A549 (cell line): Measurements from ENCODE around the gene ROBO3. TPM values are rescaled to one million over a fixed set of nuclear protein-coding genes. Genes with fewer than 3 reads are reported as not detected.
A peak's percentile ranks its signal among the peaks of the same experiment; 100 is the strongest.

Experiments used
- ATAC-seq, 2 experiments: fragments of 200-7000 bp in 1 of 2; fragments of >200 bp in 1 of 2; cut with Nextera tagmentation in 1 of 2; cut with Tn5 transposase in 1 of 2; 3 replicates each; pipeline versions ENCODE4 v1.8.0 to v1.9.1; 2018 to 2020; ENCODE audit warnings: mild to moderate bottlenecking in 1 of 2, moderate library complexity in 1 of 2
- CTCF ChIA-PET: fragments of 300-600 bp; sonication (Branson Sonifier 250); formaldehyde crosslinking; extraction: SDS; loops from one replicate; lab custom pipeline; 2021; ENCODE audit warnings: antibody characterized with exemption, inconsistent platforms; lab: Yijun Ruan, JAX
- POLR2A ChIA-PET: fragments of 350-600 bp; formaldehyde crosslinking; extraction: SDS; loops from one replicate; lab custom pipeline; 2021; ENCODE audit warnings: antibody characterized with exemption, inconsistent platforms; lab: Yijun Ruan, JAX
- DNase-seq, 2 experiments: peaks; one replicate each; pipeline versions ENCODE4 v3.0.0 to v3.0.0-alpha.2; 2011 to 2016; ENCODE audit warnings: low read depth in 1 of 2, low spot score in 1 of 2
- FAIRE-seq: peaks from 2 replicates; lab custom pipeline; 2011; peaks lifted over from hg19 to GRCh38; lab: Jason Lieb, UNC
- H3K27ac ChIP-seq, 2 experiments: fragments of >200 bp; sonication (Bioruptor Twin); formaldehyde crosslinking; 3 replicates each; pipeline ENCODE4 v1.5.1; 2016 to 2017
- H3K4me1 ChIP-seq: fragments of >200 bp; sonication (Bioruptor Twin); formaldehyde crosslinking; 3 replicates; pipeline ENCODE4 v1.6.1; 2016
- H3K4me2 ChIP-seq: fragments of >200 bp; sonication (Bioruptor Twin); formaldehyde crosslinking; 3 replicates; pipeline ENCODE4 v1.6.1; 2016
- H3K4me3 ChIP-seq: fragments of >200 bp; sonication (Bioruptor Twin); formaldehyde crosslinking; 3 replicates; pipeline ENCODE4 v1.5.1; 2016
- H3K9me3 ChIP-seq: fragments of >200 bp; sonication (Bioruptor Twin); formaldehyde crosslinking; 3 replicates; pipeline ENCODE4 v1.6.1; 2016
- BHLHE40 ChIP-seq: IDR thresholded peaks from 2 replicates; pipeline ENCODE4 v1.6.1; 2012; ENCODE audit warnings: low read depth, low read length, inconsistent platforms
- CBX8 ChIP-seq: fragments of 200-600 bp; sonication (generic); IDR thresholded peaks from 2 replicates; pipeline ENCODE4 v1.6.1; 2016
- CHD2 ChIP-seq: fragments of 150-350 bp; IDR thresholded peaks from 2 replicates; pipeline ENCODE4 v1.6.1; 2014; ENCODE audit warnings: low read length; ENCODE audit not compliant: partially characterized antibody
- CHD4 ChIP-seq: fragments of 200-600 bp; sonication (generic); IDR thresholded peaks from 2 replicates; pipeline ENCODE4 v1.6.1; 2016; ENCODE audit warnings: antibody characterized with exemption, mild to moderate bottlenecking, borderline replicate concordance
- EHF ChIP-seq: fragments of 250-450 bp; sonication (Bioruptor Pico); IDR thresholded peaks from 2 replicates; pipeline ENCODE4 v1.5.0; 2020; ENCODE audit warnings: mild to moderate bottlenecking
- FOSB ChIP-seq: fragments of 250-450 bp; sonication (Bioruptor Pico); IDR thresholded peaks from 2 replicates; pipeline ENCODE4 v1.5.0; 2020; ENCODE audit warnings: mild to moderate bottlenecking, moderate library complexity
- GATA3 ChIP-seq: IDR thresholded peaks from 2 replicates; pipeline ENCODE4 v1.6.1; 2012; ENCODE audit warnings: borderline replicate concordance
- HOXA7 ChIP-seq: fragments of 250-450 bp; sonication (Bioruptor Pico); IDR thresholded peaks from 2 replicates; pipeline ENCODE4 v1.5.0; 2020; ENCODE audit warnings: mild to moderate bottlenecking, moderate library complexity
- JUN ChIP-seq, 2 experiments: fragments of >200 bp; sonication (Bioruptor Twin); formaldehyde crosslinking; IDR thresholded peaks; 2 replicates in 1 of 2; 3 replicates in 1 of 2; pipeline ENCODE4 v1.6.1; 2016 to 2017
- KDM1A ChIP-seq: fragments of 200-600 bp; sonication (generic); IDR thresholded peaks from 2 replicates; pipeline ENCODE4 v1.6.1; 2016; ENCODE audit warnings: low read depth, mild to moderate bottlenecking
- POLR2A ChIP-seq: IDR thresholded peaks from 2 replicates; pipeline ENCODE4 v1.6.1; 2012; ENCODE audit warnings: mild to moderate bottlenecking, low read length
- RNF2 ChIP-seq: fragments of 200-600 bp; sonication (generic); IDR thresholded peaks from 2 replicates; pipeline ENCODE4 v1.6.1; 2016; ENCODE audit warnings: low read depth, mild to moderate bottlenecking, antibody characterized with exemption, moderate library complexity, borderline replicate concordance
- TFCP2L1 ChIP-seq: fragments of 250-450 bp; sonication (Bioruptor Pico); IDR thresholded peaks from 2 replicates; pipeline ENCODE4 v1.5.0; 2021; ENCODE audit warnings: mild to moderate bottlenecking
- USF2 ChIP-seq: fragments of 450-650 bp; IDR thresholded peaks from 2 replicates; pipeline ENCODE4 v1.6.1; 2014; ENCODE audit warnings: antibody characterized with exemption
- ZFP36 ChIP-seq: fragments of 450-650 bp; IDR thresholded peaks from 2 replicates; pipeline ENCODE4 v1.6.1; 2014; ENCODE audit warnings: borderline replicate concordance; ENCODE audit not compliant: partially characterized antibody
- WGBS: methylation state at CpG from one replicate; pipeline ENCODE4 v1.1.6; 2017; ENCODE audit errors: missing lambda C conversion rate; 5-methylcytosine and 5-hydroxymethylcytosine counted together
- polyA plus RNA-seq, 4 experiments: library from polyadenylated mRNA; depleted of rRNA in 3 of 4; stranded (reverse); fragments of >200 nt; fragmentation: RNase III in 1 of 4; extraction: RNeasy Plus Mini Kit Qiagen cat#74134 plus additional on column Dnase treatment in 1 of 4; gene quantifications; 2 replicates in 3 of 4; 3 replicates in 1 of 4; pipeline ENCODE4 v1.2.3, GENCODE V29; 2011 to 2017
- TF ChIP-seq, protein P1 (sequence below): fragments of 200-600 bp; sonication (generic); IDR thresholded peaks from 2 replicates; pipeline ENCODE4 v1.6.1; 2016; ENCODE audit warnings: antibody characterized with exemption, mild to moderate bottlenecking, moderate library complexity
- TF ChIP-seq, protein P2 (sequence below): IDR thresholded peaks from 2 replicates; pipeline ENCODE4 v1.6.1; 2012
- TF ChIP-seq, protein P3 (sequence below): fragments of >200 bp; sonication (Bioruptor Twin); formaldehyde crosslinking; IDR thresholded peaks from 3 replicates; pipeline ENCODE4 v1.5.1; 2016

The ROBO3 gene
- polyA plus RNA-seq, 2 of the 4 experiments (the other 2 are of a cell fraction) = 2.1 to 2.8 TPM

GRCh38 chr11:124874571-124875255 is 9.5 kb downstream of the ROBO3 start:
- no peak for DNase-seq
- H3K9me3 ChIP-seq = no peaks in the 10 kb centered on the region
- TF ChIP-seq POLR2A (no peak), KDM1A (no peak), TFCP2L1 (CRISPR knock-in tag) (no peak), CHD2 (no peak), CHD4 (no peak), BHLHE40 (no peak), RNF2 (no peak)
- TF ChIP-seq, protein P1, sequence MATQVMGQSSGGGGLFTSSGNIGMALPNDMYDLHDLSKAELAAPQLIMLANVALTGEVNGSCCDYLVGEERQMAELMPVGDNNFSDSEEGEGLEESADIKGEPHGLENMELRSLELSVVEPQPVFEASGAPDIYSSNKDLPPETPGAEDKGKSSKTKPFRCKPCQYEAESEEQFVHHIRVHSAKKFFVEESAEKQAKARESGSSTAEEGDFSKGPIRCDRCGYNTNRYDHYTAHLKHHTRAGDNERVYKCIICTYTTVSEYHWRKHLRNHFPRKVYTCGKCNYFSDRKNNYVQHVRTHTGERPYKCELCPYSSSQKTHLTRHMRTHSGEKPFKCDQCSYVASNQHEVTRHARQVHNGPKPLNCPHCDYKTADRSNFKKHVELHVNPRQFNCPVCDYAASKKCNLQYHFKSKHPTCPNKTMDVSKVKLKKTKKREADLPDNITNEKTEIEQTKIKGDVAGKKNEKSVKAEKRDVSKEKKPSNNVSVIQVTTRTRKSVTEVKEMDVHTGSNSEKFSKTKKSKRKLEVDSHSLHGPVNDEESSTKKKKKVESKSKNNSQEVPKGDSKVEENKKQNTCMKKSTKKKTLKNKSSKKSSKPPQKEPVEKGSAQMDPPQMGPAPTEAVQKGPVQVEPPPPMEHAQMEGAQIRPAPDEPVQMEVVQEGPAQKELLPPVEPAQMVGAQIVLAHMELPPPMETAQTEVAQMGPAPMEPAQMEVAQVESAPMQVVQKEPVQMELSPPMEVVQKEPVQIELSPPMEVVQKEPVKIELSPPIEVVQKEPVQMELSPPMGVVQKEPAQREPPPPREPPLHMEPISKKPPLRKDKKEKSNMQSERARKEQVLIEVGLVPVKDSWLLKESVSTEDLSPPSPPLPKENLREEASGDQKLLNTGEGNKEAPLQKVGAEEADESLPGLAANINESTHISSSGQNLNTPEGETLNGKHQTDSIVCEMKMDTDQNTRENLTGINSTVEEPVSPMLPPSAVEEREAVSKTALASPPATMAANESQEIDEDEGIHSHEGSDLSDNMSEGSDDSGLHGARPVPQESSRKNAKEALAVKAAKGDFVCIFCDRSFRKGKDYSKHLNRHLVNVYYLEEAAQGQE = no peak
- TF ChIP-seq, protein P2, sequence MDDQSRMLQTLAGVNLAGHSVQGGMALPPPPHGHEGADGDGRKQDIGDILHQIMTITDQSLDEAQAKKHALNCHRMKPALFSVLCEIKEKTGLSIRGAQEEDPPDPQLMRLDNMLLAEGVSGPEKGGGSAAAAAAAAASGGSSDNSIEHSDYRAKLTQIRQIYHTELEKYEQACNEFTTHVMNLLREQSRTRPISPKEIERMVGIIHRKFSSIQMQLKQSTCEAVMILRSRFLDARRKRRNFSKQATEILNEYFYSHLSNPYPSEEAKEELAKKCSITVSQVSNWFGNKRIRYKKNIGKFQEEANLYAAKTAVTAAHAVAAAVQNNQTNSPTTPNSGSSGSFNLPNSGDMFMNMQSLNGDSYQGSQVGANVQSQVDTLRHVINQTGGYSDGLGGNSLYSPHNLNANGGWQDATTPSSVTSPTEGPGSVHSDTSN = no peak
- TF ChIP-seq, protein P3, sequence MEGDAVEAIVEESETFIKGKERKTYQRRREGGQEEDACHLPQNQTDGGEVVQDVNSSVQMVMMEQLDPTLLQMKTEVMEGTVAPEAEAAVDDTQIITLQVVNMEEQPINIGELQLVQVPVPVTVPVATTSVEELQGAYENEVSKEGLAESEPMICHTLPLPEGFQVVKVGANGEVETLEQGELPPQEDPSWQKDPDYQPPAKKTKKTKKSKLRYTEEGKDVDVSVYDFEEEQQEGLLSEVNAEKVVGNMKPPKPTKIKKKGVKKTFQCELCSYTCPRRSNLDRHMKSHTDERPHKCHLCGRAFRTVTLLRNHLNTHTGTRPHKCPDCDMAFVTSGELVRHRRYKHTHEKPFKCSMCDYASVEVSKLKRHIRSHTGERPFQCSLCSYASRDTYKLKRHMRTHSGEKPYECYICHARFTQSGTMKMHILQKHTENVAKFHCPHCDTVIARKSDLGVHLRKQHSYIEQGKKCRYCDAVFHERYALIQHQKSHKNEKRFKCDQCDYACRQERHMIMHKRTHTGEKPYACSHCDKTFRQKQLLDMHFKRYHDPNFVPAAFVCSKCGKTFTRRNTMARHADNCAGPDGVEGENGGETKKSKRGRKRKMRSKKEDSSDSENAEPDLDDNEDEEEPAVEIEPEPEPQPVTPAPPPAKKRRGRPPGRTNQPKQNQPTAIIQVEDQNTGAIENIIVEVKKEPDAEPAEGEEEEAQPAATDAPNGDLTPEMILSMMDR = no peak
- no peak overlapping the region for H3K4me3 ChIP-seq
- WGBS = 100% methylated on average over 1 of the region's 7 CpGs
- no peak for FAIRE-seq
- CTCF ChIA-PET = interaction anchor here (5.5 kb wide), 1 partner anchor 8 kb away, joined by 38 read pairs; the partner anchor contains the start of gene ROBO3
- POLR2A ChIA-PET = no interaction called here
- H3K4me2 ChIP-seq = no peak overlapping the region
- no peak for ATAC-seq
- no peak overlapping the region for H3K27ac ChIP-seq
- H3K4me1 ChIP-seq = peaks cover 6% of the 10 kb centered on the region; the same call in 1 of the 3 replicates

- peak overlapping the region; percentile 97 for H3K4me2 ChIP-seq
- CTCF ChIA-PET = interaction anchor here (1.2 to 5.5 kb wide), 21 partner anchors 9 to 138 kb away, joined by 3 to 38 read pairs (median 4); partner anchors contain the start of genes CCDC15 and ROBO3
- FAIRE-seq (no peak), DNase-seq (no peak), ATAC-seq (no peak; a peak in 1 of 6 replicates)
- H3K9me3 ChIP-seq = no peaks in the 10 kb centered on the region
- POLR2A ChIA-PET = interaction anchor here (1.2 to 1.8 kb wide), 7 partner anchors 12 to 249 kb away, joined by 3 to 35 read pairs (median 5); partner anchors contain the start of genes CCDC15, MSANTD2 and ROBO4
- H3K4me1 ChIP-seq = peaks cover 6% of the 10 kb centered on the region; the same call in 1 of the 3 replicates
- peak overlapping the region; percentile 92 to 94 for H3K27ac ChIP-seq
- no peak for TF ChIP-seq FOSB (CRISPR knock-in tag)
- TF ChIP-seq HOXA7 = no peak
- no peak for TF ChIP-seq TFCP2L1 (CRISPR knock-in tag)
- no peak for TF ChIP-seq POLR2A
- no peak for TF ChIP-seq ZFP36
- no peak for TF ChIP-seq CBX8
- no peak for TF ChIP-seq USF2
- no peak for TF ChIP-seq GATA3
- TF ChIP-seq EHF (CRISPR knock-in tag) = no peak
- no peak for TF ChIP-seq JUN (IDR thresholded peaks at IDR 0.05)
- TF ChIP-seq, protein P2 = no peak
- WGBS = 92% methylated on average over 2 of the region's 3 CpGs
- H3K4me3 ChIP-seq = peak overlapping the region; percentile 61
Measured at GRCh38 chr11:124875401-124875800, 10.2 kb downstream of the ROBO3 start.
